Gastroesophageal sphincter (tissue), 3 donors: ENCODE data around the gene CPT1A.

Experiments
- CTCF ChIP-seq, 4 experiments: fragments of 200-600 bp in 2 of 4; fragments of 450-650 bp in 2 of 4; sonication (generic) in 1 of 4; IDR thresholded peaks; one replicate each; pipeline ENCODE4 v1.5.1; 2017 to 2019; ENCODE audit warnings: antibody characterized with exemption in 4 of 4, mild to moderate bottlenecking in 2 of 4, moderate library complexity in 2 of 4
- POLR2A ChIP-seq, 2 donors: fragments of 450-650 bp; IDR thresholded peaks; one replicate each; pipeline ENCODE4 v1.6.1; 2017; ENCODE audit warnings: antibody characterized with exemption in 2 of 2, mild to moderate bottlenecking in 2 of 2, moderate library complexity in 1 of 2

- TF ChIP-seq POLR2A (IDR thresholded peaks at IDR 0.05) (no peak), CTCF (IDR thresholded peaks at IDR 0.05) (no peak)
Observed at GRCh38 chr11:68822546-68822945, 19.2 kb downstream of the CPT1A start.
